Measurements from ENCODE around the gene ANKK1. TPM values are rescaled to one million over a fixed set of nuclear protein-coding genes. Genes with fewer than 3 reads are reported as not detected.

Gene ANKK1, protein sequence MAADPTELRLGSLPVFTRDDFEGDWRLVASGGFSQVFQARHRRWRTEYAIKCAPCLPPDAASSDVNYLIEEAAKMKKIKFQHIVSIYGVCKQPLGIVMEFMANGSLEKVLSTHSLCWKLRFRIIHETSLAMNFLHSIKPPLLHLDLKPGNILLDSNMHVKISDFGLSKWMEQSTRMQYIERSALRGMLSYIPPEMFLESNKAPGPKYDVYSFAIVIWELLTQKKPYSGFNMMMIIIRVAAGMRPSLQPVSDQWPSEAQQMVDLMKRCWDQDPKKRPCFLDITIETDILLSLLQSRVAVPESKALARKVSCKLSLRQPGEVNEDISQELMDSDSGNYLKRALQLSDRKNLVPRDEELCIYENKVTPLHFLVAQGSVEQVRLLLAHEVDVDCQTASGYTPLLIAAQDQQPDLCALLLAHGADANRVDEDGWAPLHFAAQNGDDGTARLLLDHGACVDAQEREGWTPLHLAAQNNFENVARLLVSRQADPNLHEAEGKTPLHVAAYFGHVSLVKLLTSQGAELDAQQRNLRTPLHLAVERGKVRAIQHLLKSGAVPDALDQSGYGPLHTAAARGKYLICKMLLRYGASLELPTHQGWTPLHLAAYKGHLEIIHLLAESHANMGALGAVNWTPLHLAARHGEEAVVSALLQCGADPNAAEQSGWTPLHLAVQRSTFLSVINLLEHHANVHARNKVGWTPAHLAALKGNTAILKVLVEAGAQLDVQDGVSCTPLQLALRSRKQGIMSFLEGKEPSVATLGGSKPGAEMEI
- 0.29 and 0.65 TPM in 2 replicates for total RNA-seq (2013; cell fraction: nucleolus; rRNA removed)
- total RNA-seq (2014; rRNA removed) (not detected in 2 replicates), total RNA-seq (2014; rRNA removed; fragmentation: Illumina TruSeq; extraction: Trizol) (not detected in 2 replicates), total RNA-seq (2021) (not detected in 2 replicates), polyA plus RNA-seq (2011; rRNA removed) (not detected in 2 replicates), polyA plus RNA-seq (2014; fragmentation: Illumina TruSeq; extraction: Trizol) (not detected in 2 replicates), polyA plus RNA-seq (2014; fragmentation: Nextera tagmentation; extraction: Ambion mirVana) (not detected), polyA plus RNA-seq (2014; rRNA removed) (0.05 TPM in 1 of 2 replicates, not detected in the other), polyA plus RNA-seq (2016; fragmentation: Nextera tagmentation; extraction: Ambion mirVana) (not detected), polyA minus RNA-seq (2011; rRNA and poly(A)+ RNA removed) (not detected in 2 replicates), Bru-seq, nascent RNA (percentile 26 among the genes with signal in this experiment), BruChase-seq, experiment 1, labeled RNA remaining after a 6-hour chase (percentile 31 among the genes with signal in this experiment), BruChase-seq, experiment 2, labeled RNA remaining after a 2-hour chase (percentile 28 among the genes with signal in this experiment)
- not detected for polyA plus RNA-seq (2011; ENCODE audit: low read depth)
- polyA plus RNA-seq (2011; cell fraction: cytosol; rRNA removed) = 0.04 TPM in 1 of 2 replicates, not detected in the other
- 0.09 and 0.25 TPM in 2 replicates for polyA plus RNA-seq (2011; cell fraction: nucleus; rRNA removed)
- 0.10 and 0.32 TPM in 2 replicates for polyA plus RNA-seq (2012)
- polyA minus RNA-seq (2011; cell fraction: cytosol; rRNA and poly(A)+ RNA removed) = not detected in 2 replicates
- not detected in 2 replicates for polyA minus RNA-seq (2011; cell fraction: nucleus; rRNA and poly(A)+ RNA removed)
- long read RNA-seq, experiment 1, partial matches to known transcripts = 0 of 1 reads
- long read RNA-seq, experiment 1, other reads (novel, unspliced or antisense) = 1 of 1 reads
- long read RNA-seq, experiment 2 = 0 reads

DNA sequence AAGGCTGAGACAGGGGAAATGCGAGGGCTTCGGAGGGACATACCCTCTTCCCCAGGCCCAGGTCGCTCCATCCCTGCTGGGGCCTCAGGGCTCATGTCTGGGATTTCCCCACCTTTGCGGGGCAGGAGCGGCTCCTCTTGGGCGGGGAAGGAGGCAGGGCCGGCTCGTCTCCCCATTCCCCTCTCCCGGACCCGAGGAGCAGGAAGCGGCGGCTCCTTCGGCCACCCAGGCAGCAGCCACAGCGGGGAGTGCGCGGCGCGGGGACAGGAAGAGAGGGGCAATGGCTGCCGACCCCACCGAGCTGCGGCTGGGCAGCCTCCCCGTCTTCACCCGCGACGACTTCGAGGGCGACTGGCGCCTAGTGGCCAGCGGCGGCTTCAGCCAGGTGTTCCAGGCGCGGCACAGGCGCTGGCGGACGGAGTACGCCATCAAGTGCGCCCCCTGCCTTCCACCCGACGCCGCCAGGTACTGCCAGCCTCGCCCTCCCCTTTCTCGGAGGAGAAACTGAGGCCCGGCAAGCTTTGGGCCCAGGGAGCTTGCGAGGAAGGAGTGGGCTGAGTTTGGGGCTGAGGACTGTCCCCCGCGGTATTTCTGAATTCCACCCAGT, at the start of gene ANKK1:
Gene ANKK1 (plus strand): TSS at position 175 of the 607 bp plus-strand sequence. CDS start 106 bp downstream, at position 281.
- in situ Hi-C loops (cut with MboI) (no loop called here), intact Hi-C loops (cut with micrococcal nuclease; ENCODE audit: unreplicated experiment) (no loop called here)
- Histone ChIP-seq H3K4me2 (ENCODE audit: control insufficient read depth, insufficient read depth) (no peak within 1 kb of the TSS), H3K9ac (ENCODE audit: control insufficient read depth, insufficient read depth, low read length) (no peak within 1 kb of the TSS), H4K20me1 (ENCODE audit: control insufficient read depth, insufficient read depth) (no peaks in the 10 kb centered on the region), H3K79me2 (ENCODE audit: control insufficient read depth, insufficient read depth, low read length) (no peaks in the 10 kb centered on the region), H3K4me1 (ENCODE audit: control insufficient read depth, insufficient read depth, low read length) (no peaks in the 10 kb centered on the region), H3K27me3 (replicated peaks in 1 of 2; ENCODE audit: control insufficient read depth in 2 of 2, insufficient read depth in 2 of 2, low read length in 1 of 2) (peaks cover 1 to 2% of the 10 kb centered on the region in 2 experiments; a peak in 3 of 4 replicates), H3K9me3 (replicated peaks; ENCODE audit: control insufficient read depth, insufficient read depth, low read length) (no peaks in the 10 kb centered on the region), H3K4me3 (no peak within 1 kb of the TSS), H3K36me3 (ENCODE audit: control insufficient read depth in 2 of 2, insufficient read depth in 2 of 2, low read length in 1 of 2) (no peaks in the 10 kb centered on the region), H2AFZ (ENCODE audit: control insufficient read depth, low read depth, low read length) (no peak within 1 kb of the TSS), H3K27ac (ENCODE audit: control insufficient read depth, insufficient read depth) (no peak within 1 kb of the TSS)
- ChIA-PET SMC1A (ENCODE audit: uncharacterized antibody, unreplicated experiment) (no interaction called here), CTCF (no interaction called here), POLR2A (no interaction called here), RAD21 (ENCODE audit: unreplicated experiment) (no interaction called here)
- no peak for DNase-seq (ENCODE audit: low read depth, low spot score)
- no TSS peak for BruUV-seq (replicated peaks)
- no peak for ATAC-seq
- TF ChIP-seq, protein P1, sequence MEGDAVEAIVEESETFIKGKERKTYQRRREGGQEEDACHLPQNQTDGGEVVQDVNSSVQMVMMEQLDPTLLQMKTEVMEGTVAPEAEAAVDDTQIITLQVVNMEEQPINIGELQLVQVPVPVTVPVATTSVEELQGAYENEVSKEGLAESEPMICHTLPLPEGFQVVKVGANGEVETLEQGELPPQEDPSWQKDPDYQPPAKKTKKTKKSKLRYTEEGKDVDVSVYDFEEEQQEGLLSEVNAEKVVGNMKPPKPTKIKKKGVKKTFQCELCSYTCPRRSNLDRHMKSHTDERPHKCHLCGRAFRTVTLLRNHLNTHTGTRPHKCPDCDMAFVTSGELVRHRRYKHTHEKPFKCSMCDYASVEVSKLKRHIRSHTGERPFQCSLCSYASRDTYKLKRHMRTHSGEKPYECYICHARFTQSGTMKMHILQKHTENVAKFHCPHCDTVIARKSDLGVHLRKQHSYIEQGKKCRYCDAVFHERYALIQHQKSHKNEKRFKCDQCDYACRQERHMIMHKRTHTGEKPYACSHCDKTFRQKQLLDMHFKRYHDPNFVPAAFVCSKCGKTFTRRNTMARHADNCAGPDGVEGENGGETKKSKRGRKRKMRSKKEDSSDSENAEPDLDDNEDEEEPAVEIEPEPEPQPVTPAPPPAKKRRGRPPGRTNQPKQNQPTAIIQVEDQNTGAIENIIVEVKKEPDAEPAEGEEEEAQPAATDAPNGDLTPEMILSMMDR (IDR thresholded peaks at IDR 0.05 in 2 of 3, conservative IDR thresholded peaks at IDR 0.05 in 1 of 3; ENCODE audit: control insufficient read depth in 2 of 3, extremely low read depth in 1 of 3, insufficient read depth in 1 of 3, low read depth in 3 of 3, low read length in 3 of 3) = peak; percentile 3 to 24 (median 19); a peak in 3 of 6 replicates
- no peak for TF ChIP-seq CREB1 (IDR thresholded peaks at IDR 0.05; ENCODE audit: low read depth)
- FAIRE-seq = no peak
- 29% methylated on average over 46 of the region's 46 CpGs for WGBS (ENCODE audit: insufficient coverage, insufficient replicate concordance, low lambda C conversion rate, missing lambda C conversion rate)

Data from GM12878 (cell line).